HepG2 (cell line): ENCODE measurements around the gene FIBP. TPM values are rescaled to one million over a fixed set of nuclear protein-coding genes. Genes with fewer than 3 reads are reported as not detected.

Experiments
- CBX2 ChIP-seq, 2 experiments: fragments of 200-600 bp in 1 of 2; sonication (generic); formaldehyde crosslinking in 1 of 2; IDR thresholded peaks; 2 replicates each; pipeline versions ENCODE4 v1.7.0 to v1.8.1; 2018 to 2022; ENCODE audit warnings: low read depth in 2 of 2, low read length in 1 of 2, mild to moderate bottlenecking in 1 of 2, missing genetic modification reagents in 1 of 2
- CC2D1A ChIP-seq: sonication (generic); formaldehyde crosslinking; IDR thresholded peaks from 2 replicates; pipeline ENCODE4 v1.8.1; 2023; ENCODE audit warnings: mild to moderate bottlenecking, missing genetic modification reagents
- DNMT1 ChIP-seq: sonication (generic); formaldehyde crosslinking; IDR thresholded peaks from 2 replicates; pipeline ENCODE4 v1.5.1; 2020; ENCODE audit warnings: mild to moderate bottlenecking, missing genetic modification reagents
- ESRRA ChIP-seq: sonication (generic); formaldehyde crosslinking; IDR thresholded peaks from 2 replicates; pipeline ENCODE4 v1.5.1; 2020; ENCODE audit warnings: mild to moderate bottlenecking, low read depth, missing genetic modification reagents
- FOSL2 ChIP-seq: sonication (generic); formaldehyde crosslinking; IDR thresholded peaks from 2 replicates; pipeline ENCODE4 v1.4.0; 2020; ENCODE audit warnings: missing genetic modification reagents
- HDAC1 ChIP-seq: sonication (generic); formaldehyde crosslinking; IDR thresholded peaks from 2 replicates; pipeline ENCODE4 v1.5.1; 2020; ENCODE audit warnings: mild to moderate bottlenecking, missing genetic modification reagents
- IRX3 ChIP-seq: sonication (generic); formaldehyde crosslinking; IDR thresholded peaks from 2 replicates; pipeline ENCODE4 v1.8.1; 2023; ENCODE audit warnings: mild to moderate bottlenecking, low read depth, missing genetic modification reagents, borderline replicate concordance
- PAF1 ChIP-seq: IDR thresholded peaks from 2 replicates; pipeline ENCODE4 v1.6.1; 2016; ENCODE audit warnings: missing genetic modification reagents, missing compliant biosample characterization
- POGZ ChIP-seq: sonication (generic); formaldehyde crosslinking; IDR thresholded peaks from 2 replicates; pipeline ENCODE4 v1.4.0; 2020; ENCODE audit warnings: mild to moderate bottlenecking, missing genetic modification reagents
- RFXAP ChIP-seq: sonication (generic); formaldehyde crosslinking; IDR thresholded peaks from 2 replicates; pipeline ENCODE4 v1.4.0; 2020; ENCODE audit warnings: missing genetic modification reagents, borderline replicate concordance
- SMYD3 ChIP-seq: sonication (generic); formaldehyde crosslinking; IDR thresholded peaks from 2 replicates; pipeline ENCODE4 v1.8.1; 2023; ENCODE audit warnings: mild to moderate bottlenecking, missing genetic modification reagents
- TSC22D2 ChIP-seq: sonication (generic); formaldehyde crosslinking; IDR thresholded peaks from 2 replicates; pipeline ENCODE4 v1.5.1; 2020; ENCODE audit warnings: missing genetic modification reagents, mild to moderate bottlenecking, borderline replicate concordance
- ZBTB7A ChIP-seq: sonication (generic); formaldehyde crosslinking; IDR thresholded peaks from 2 replicates; pipeline ENCODE4 v1.8.0; 2022; ENCODE audit warnings: mild to moderate bottlenecking, missing genetic modification reagents
- ZC3H13 ChIP-seq: sonication (generic); formaldehyde crosslinking; IDR thresholded peaks from 2 replicates; pipeline ENCODE4 v1.8.1; 2023; ENCODE audit warnings: mild to moderate bottlenecking, missing genetic modification reagents, moderate library complexity
- ZC3H4 ChIP-seq: sonication (generic); formaldehyde crosslinking; IDR thresholded peaks from 2 replicates; pipeline ENCODE4 v1.4.0; 2020; ENCODE audit warnings: missing genetic modification reagents, borderline replicate concordance
- ZNF101 ChIP-seq: sonication (generic); formaldehyde crosslinking; IDR thresholded peaks from 2 replicates; pipeline ENCODE4 v1.4.0; 2020; ENCODE audit warnings: mild to moderate bottlenecking, low read depth, missing genetic modification reagents, borderline replicate concordance
- ZNF567 ChIP-seq: sonication (generic); formaldehyde crosslinking; IDR thresholded peaks from 2 replicates; pipeline ENCODE4 v1.8.1; 2023; ENCODE audit warnings: mild to moderate bottlenecking, missing genetic modification reagents, borderline replicate concordance
- ZNF598 ChIP-seq: sonication (generic); formaldehyde crosslinking; IDR thresholded peaks from 2 replicates; pipeline ENCODE4 v1.5.1; 2020; ENCODE audit warnings: mild to moderate bottlenecking, missing genetic modification reagents, borderline replicate concordance
- ZNF619 ChIP-seq: sonication (generic); formaldehyde crosslinking; IDR thresholded peaks from 2 replicates; pipeline ENCODE4 v1.4.0; 2020; ENCODE audit warnings: mild to moderate bottlenecking, missing genetic modification reagents
- ZNF879 ChIP-seq: sonication (generic); formaldehyde crosslinking; IDR thresholded peaks from 2 replicates; pipeline ENCODE4 v1.8.1; 2023; ENCODE audit warnings: missing genetic modification reagents
- polyA plus RNA-seq, 8 experiments: library from polyadenylated mRNA; depleted of rRNA in 3 of 8; stranded (reverse) in 7 of 8; unstranded in 1 of 8; fragments of >200 nt; fragmentation: Illumina TruSeq in 4 of 8; extraction: Trizol in 4 of 8; gene quantifications; 2 replicates each; pipeline versions ENCODE4 v1.2.1 to v1.2.3, GENCODE V29; 2011 to 2016; ENCODE audit warnings: low read depth in 4 of 8, missing spikeins in 1 of 8, mixed read lengths in 1 of 8; ENCODE audit not compliant: insufficient read depth in 1 of 8
- total RNA-seq, 5 experiments: library from RNA; depleted of rRNA; stranded (reverse); fragments of >200 nt; fragmentation: Illumina TruSeq; extraction: Trizol; gene quantifications; 2 replicates each; pipeline ENCODE4 v1.2.3, GENCODE V29; 2016; ENCODE audit warnings: low read depth in 1 of 5
- TF ChIP-seq, protein P1 (sequence below): IDR thresholded peaks from 2 replicates; pipeline ENCODE4 v1.6.1; 2016; ENCODE audit warnings: control low read depth
- TF ChIP-seq, protein P2 (sequence below): sonication (generic); formaldehyde crosslinking; IDR thresholded peaks from 2 replicates; pipeline ENCODE4 v1.4.0; 2020; ENCODE audit warnings: missing genetic modification reagents
- TF ChIP-seq, protein P3 (sequence below): sonication (generic); formaldehyde crosslinking; IDR thresholded peaks from 2 replicates; pipeline ENCODE4 v1.4.0; 2020; ENCODE audit warnings: missing genetic modification reagents
- TF ChIP-seq, protein P4 (sequence below): sonication (generic); formaldehyde crosslinking; IDR thresholded peaks from 2 replicates; pipeline ENCODE4 v1.8.0; 2022; ENCODE audit warnings: low read depth, missing genetic modification reagents
- TF ChIP-seq, protein P5 (sequence below): sonication (generic); formaldehyde crosslinking; IDR thresholded peaks from 2 replicates; pipeline ENCODE4 v1.5.1; 2020; ENCODE audit warnings: missing genetic modification reagents, mild to moderate bottlenecking, borderline replicate concordance

Gene FIBP
- total and polyA plus RNA-seq, 2 of the 13 experiments (the other 11 are each of a cell fraction or from before 2014, with no cell fraction given): 42.9 to 62.1 TPM

DNA sequence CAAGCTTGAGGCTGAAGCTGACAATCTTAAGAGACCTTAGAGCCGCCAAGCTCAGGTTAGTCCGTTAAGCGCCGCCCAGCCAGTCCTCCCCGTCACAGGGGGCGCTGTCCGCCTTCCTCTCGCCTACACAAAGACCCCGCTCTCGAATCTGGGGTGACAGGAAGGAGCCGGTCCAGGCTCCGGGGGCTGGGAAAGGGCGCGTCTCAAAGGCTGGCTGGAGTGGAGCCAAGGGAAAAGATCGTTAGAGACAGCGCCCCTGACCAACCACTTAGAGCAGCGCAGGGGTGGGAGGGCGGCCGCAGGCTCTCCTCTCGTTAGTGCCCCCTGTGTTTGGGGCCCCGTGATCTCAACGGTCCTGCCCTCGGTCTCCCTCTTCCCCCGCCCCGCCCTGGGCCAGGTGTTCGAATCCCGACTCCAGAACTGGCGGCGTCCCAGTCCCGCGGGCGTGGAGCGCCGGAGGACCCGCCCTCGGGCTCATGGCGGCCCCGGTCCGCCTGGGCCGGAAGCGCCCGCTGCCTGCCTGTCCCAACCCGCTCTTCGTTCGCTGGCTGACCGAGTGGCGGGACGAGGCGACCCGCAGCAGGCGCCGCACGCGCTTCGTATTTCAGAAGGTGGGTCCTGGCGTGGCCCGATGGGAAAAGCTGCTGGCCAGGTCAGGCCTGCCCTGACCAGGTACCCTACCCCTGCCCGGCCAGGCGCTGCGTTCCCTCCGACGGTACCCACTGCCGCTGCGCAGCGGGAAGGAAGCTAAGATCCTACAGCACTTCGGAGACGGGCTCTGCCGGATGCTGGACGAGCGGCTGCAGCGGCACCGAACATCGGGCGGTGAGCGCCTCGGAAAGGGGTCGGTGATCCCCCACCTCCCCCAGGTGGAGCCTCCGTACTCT is 27.8 kb downstream of the FIBP start, which contains the start of gene MUS81 (continued):
- TF ChIP-seq SMYD3 (no peak), DNMT1 (CRISPR knock-in tag) (no peak), ZC3H4 (no peak), CBX2 (IDR thresholded peaks at IDR 0.05; ENCODE audit: low read depth, low read length) (no peak), CBX2 (CRISPR knock-in tag; IDR thresholded peaks at IDR 0.05; ENCODE audit: low read depth) (peak; percentile 12; the same call in 1 of the 2 replicates), IRX3 (no peak), ZNF101 (CRISPR knock-in tag) (no peak), FOSL2 (CRISPR knock-in tag) (0 out of 2 replicates have a peak, but pooled peaks have one; percentile 18), PAF1 (no peak), ZNF598 (CRISPR knock-in tag) (no peak), ZNF879 (CRISPR knock-in tag) (no peak), ZBTB7A (0 out of 2 replicates have a peak, but pooled peaks have one; percentile 17), ZNF619 (CRISPR knock-in tag) (no peak), ZC3H13 (CRISPR knock-in tag) (peak; percentile 76; the same call in 1 of the 2 replicates), HDAC1 (peak; percentile 93), CC2D1A (CRISPR knock-in tag) (no peak), ESRRA (CRISPR knock-in tag) (peak; percentile 53; the same call in 1 of the 2 replicates), RFXAP (CRISPR knock-in tag) (peak; percentile 65; the same call in 1 of the 2 replicates), TSC22D2 (CRISPR knock-in tag) (peak; percentile 51; the same call in 1 of the 2 replicates), POGZ (CRISPR knock-in tag) (peak; percentile 68), ZNF567 (no peak)
- TF ChIP-seq, protein P1, sequence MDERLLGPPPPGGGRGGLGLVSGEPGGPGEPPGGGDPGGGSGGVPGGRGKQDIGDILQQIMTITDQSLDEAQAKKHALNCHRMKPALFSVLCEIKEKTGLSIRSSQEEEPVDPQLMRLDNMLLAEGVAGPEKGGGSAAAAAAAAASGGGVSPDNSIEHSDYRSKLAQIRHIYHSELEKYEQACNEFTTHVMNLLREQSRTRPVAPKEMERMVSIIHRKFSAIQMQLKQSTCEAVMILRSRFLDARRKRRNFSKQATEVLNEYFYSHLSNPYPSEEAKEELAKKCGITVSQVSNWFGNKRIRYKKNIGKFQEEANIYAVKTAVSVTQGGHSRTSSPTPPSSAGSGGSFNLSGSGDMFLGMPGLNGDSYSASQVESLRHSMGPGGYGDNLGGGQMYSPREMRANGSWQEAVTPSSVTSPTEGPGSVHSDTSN (CRISPR knock-in tag): peak; percentile 57
- TF ChIP-seq, protein P2, sequence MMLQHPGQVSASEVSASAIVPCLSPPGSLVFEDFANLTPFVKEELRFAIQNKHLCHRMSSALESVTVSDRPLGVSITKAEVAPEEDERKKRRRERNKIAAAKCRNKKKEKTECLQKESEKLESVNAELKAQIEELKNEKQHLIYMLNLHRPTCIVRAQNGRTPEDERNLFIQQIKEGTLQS (CRISPR knock-in tag): peak; percentile 11; the same call in 1 of the 2 replicates
- TF ChIP-seq, protein P3, sequence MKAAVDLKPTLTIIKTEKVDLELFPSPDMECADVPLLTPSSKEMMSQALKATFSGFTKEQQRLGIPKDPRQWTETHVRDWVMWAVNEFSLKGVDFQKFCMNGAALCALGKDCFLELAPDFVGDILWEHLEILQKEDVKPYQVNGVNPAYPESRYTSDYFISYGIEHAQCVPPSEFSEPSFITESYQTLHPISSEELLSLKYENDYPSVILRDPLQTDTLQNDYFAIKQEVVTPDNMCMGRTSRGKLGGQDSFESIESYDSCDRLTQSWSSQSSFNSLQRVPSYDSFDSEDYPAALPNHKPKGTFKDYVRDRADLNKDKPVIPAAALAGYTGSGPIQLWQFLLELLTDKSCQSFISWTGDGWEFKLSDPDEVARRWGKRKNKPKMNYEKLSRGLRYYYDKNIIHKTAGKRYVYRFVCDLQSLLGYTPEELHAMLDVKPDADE (CRISPR knock-in tag): 0 out of 2 replicates have a peak, but pooled peaks have one; percentile 43
- TF ChIP-seq, protein P4, sequence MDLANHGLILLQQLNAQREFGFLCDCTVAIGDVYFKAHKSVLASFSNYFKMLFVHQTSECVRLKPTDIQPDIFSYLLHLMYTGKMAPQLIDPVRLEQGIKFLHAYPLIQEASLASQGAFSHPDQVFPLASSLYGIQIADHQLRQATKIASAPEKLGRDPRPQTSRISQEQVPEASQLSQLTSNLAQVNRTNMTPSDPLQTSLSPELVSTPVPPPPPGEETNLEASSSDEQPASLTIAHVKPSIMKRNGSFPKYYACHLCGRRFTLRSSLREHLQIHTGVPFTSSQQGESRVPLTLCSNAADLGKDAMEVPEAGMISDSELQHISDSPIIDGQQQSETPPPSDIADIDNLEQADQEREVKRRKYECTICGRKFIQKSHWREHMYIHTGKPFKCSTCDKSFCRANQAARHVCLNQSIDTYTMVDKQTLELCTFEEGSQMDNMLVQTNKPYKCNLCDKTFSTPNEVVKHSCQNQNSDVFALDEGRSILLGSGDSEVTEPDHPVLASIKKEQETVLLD (CRISPR knock-in tag): peak; percentile 85
- TF ChIP-seq, protein P5, sequence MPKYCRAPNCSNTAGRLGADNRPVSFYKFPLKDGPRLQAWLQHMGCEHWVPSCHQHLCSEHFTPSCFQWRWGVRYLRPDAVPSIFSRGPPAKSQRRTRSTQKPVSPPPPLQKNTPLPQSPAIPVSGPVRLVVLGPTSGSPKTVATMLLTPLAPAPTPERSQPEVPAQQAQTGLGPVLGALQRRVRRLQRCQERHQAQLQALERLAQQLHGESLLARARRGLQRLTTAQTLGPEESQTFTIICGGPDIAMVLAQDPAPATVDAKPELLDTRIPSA (CRISPR knock-in tag): no peak; the same call in 1 of the 2 replicates
